ENCODE data around the gene PLXNA4.
"Not testable (repeated sequence)": the region's sequence is repeated elsewhere in the genome, so short reads cannot be mapped to it uniquely, and the experiment has no call there.

Gene PLXNA4

GRCh38 chr7:132603220-132603833 lies 27.1 kb upstream of the PLXNA4 start:
- H3K9me3 Mint-ChIP-seq = no peaks in the 10 kb centered on the region
- peaks cover 3% of the 10 kb centered on the region for H3K27me3 Mint-ChIP-seq
- DNase-seq = no peak
- H3K27ac Mint-ChIP-seq = no peak overlapping the region
- no peaks in the 10 kb centered on the region for H3K36me3 Mint-ChIP-seq (ENCODE audit: low read depth)
- no peak for ATAC-seq
- H3K4me1 Mint-ChIP-seq = no peaks in the 10 kb centered on the region
- H3K4me3 Mint-ChIP-seq = no peak overlapping the region

GRCh38 chr7:132601783-132602182 lies 25.5 kb upstream of the PLXNA4 start:
- H3K9me3 Mint-ChIP-seq = no peaks in the 10 kb centered on the region
- no peaks in the 10 kb centered on the region for H3K36me3 Mint-ChIP-seq (ENCODE audit: low read depth)
- ATAC-seq (no peak), DNase-seq (no peak)
- H3K27me3 Mint-ChIP-seq = peaks cover 3% of the 10 kb centered on the region
- H3K4me1 Mint-ChIP-seq = no peaks in the 10 kb centered on the region
- no peak overlapping the region for H3K4me3 Mint-ChIP-seq
- no peak overlapping the region for H3K27ac Mint-ChIP-seq

DNA sequence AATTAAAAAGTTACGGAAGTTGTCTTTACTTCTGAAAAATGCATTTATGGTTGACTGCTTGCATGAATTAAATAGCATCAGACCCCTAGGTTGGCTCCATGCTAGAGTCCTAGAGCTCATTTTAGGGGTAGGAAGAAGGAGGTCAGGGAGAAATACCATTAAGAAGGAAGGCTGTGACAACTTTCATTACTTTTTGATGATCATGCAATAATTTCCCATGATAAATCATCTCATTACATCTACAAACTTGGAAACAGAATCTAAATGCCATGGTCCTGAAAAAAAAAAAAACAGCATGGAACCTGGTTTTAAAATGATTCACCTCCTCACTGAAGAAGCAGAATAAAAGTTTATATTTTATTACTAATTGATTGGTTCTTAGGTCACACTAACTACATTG lies 20.3 kb upstream of the PLXNA4 start:
- H3K27ac Mint-ChIP-seq = no peak overlapping the region
- no peaks in the 10 kb centered on the region for H3K27me3 Mint-ChIP-seq
- no peak for DNase-seq
- no peaks in the 10 kb centered on the region for H3K4me1 Mint-ChIP-seq
- ATAC-seq = no peak
- no peaks in the 10 kb centered on the region for H3K36me3 Mint-ChIP-seq (ENCODE audit: low read depth)
- H3K9me3 Mint-ChIP-seq = no peaks in the 10 kb centered on the region
- H3K4me3 Mint-ChIP-seq = no peak overlapping the region

DNA sequence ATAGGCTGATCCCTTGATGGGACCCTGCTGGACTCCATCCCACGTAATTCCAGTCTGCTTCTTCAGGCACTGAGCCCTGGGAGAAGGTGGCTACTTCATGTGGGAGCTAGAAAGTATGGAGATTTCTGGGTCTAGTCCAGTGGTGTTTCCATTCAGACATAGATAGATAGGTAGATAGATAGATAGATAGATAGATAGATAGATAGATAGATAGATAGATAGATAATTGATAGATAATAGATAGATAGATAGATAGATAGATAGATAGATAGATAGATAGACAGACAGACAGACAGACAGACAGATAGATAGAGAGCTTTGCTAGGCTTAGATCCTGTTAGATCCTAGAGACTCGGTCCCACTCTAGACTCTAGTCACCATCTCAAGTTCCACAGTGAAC lies 18.5 kb upstream of the PLXNA4 start:
- H3K27me3 Mint-ChIP-seq; H3K27ac Mint-ChIP-seq; ATAC-seq; H3K4me3 Mint-ChIP-seq; H3K36me3 Mint-ChIP-seq (ENCODE audit: low read depth); H3K9me3 Mint-ChIP-seq; DNase-seq; H3K4me1 Mint-ChIP-seq: not testable (repeated sequence)

DNA sequence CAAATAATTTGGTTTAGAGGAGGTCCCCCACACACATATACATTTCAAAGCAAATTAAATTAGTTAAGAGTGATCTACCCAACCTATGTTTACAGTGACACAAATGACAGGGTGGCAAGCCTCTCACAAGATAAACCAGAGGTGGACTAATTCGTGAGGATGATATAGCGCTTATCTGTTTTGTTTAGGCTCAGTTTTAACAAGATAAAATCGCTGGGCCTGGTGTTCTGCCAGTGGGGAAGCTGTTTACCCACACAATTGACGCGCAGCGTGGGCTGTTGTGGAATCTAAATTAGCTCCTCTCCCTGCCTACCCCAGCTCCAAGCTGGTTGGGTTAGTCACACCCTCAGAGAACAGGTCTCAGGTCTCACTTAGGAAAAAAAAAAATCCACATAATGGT lies 16.7 kb upstream of the PLXNA4 start:
- Mint-ChIP-seq H3K27ac (no peak overlapping the region), H3K4me3 (no peak overlapping the region), H3K9me3 (no peaks in the 10 kb centered on the region), H3K4me1 (no peaks in the 10 kb centered on the region), H3K27me3 (peaks cover under 1% of the 10 kb centered on the region), H3K36me3 (ENCODE audit: low read depth) (no peaks in the 10 kb centered on the region)
- DNase-seq (no peak), ATAC-seq (no peak)

DNA sequence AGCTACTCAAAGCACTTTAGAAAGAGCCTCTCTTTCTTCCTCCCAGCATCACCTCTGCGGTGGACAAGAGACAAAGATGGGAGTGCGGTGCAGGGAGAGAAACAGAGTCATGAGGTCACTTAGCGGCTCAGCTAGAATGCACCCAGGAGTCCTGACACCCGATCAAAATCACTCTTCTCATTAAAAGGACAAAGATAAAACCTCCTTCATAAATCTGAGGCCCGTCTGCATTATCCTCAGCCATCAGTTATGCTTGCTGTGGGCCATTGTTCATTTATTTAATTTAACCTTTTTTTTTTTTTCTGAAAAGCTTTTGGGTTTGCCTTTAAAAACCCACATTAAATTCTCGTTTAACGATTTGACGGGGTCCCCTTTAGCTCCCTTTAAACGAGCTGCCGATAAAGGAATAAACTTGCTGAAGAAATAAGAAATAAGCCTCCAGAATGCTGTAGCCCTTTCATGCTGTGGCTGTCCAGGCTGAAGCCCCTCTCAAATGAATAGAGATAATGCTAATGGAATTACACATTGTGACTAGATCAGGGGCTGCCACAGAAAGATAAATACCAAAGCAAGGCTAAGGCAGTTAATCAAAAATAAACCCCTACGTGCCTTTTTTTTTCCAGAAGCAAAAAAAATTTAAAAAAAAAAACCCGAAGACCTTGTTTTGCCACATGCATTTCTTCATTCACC lies 16.1 kb upstream of the PLXNA4 start:
- Mint-ChIP-seq H3K9me3 (no peaks in the 10 kb centered on the region), H3K27ac (no peak overlapping the region)
- ATAC-seq = no peak

DNA sequence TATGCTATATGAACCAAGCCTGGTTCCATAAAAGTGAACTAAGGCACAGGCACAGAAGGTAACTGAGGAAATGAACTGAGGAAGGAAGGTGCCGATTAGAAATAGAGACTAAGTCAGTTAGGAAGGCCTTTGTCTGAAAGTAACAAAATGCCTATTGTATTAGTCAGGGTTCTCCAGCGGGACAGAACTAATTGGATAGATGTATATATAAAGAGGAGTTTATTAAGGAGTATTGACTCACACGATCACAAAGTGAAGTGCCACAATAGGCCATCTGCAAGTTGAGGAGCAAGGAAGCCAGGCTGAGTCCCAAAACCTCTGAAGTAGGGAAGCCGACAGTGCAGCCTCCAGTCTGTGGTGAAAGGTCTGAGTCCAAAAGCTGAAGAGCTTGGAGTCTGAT lies 13.9 kb upstream of the PLXNA4 start:
- H3K36me3 Mint-ChIP-seq (ENCODE audit: low read depth) = no peaks in the 10 kb centered on the region
- ATAC-seq (no peak), DNase-seq (no peak)
- H3K4me3 Mint-ChIP-seq = no peak overlapping the region
- peaks cover 2% of the 10 kb centered on the region for H3K27me3 Mint-ChIP-seq
- H3K4me1 Mint-ChIP-seq = no peaks in the 10 kb centered on the region
- no peaks in the 10 kb centered on the region for H3K9me3 Mint-ChIP-seq
- H3K27ac Mint-ChIP-seq = no peak overlapping the region

More for the DNA sequence above, 16.1 kb upstream of the PLXNA4 start:
- Mint-ChIP-seq H3K27me3 (peaks cover 2% of the 10 kb centered on the region), H3K4me1 (no peaks in the 10 kb centered on the region), H3K36me3 (ENCODE audit: low read depth) (no peaks in the 10 kb centered on the region), H3K4me3 (no peak overlapping the region)
- DNase-seq = no peak

- no peaks in the 10 kb centered on the region for H3K9me3 Mint-ChIP-seq
- H3K36me3 Mint-ChIP-seq (ENCODE audit: low read depth) = no peaks in the 10 kb centered on the region
- no peaks in the 10 kb centered on the region for H3K4me1 Mint-ChIP-seq
- no peak for ATAC-seq
- peaks cover 5% of the 10 kb centered on the region for H3K27me3 Mint-ChIP-seq
- no peak overlapping the region for H3K27ac Mint-ChIP-seq
- DNase-seq = no peak
- H3K4me3 Mint-ChIP-seq = no peak overlapping the region
Measured at GRCh38 chr7:132588596-132588995, 12.3 kb upstream of the PLXNA4 start.

- Mint-ChIP-seq H3K4me1 (no peaks in the 10 kb centered on the region), H3K27me3 (peaks cover 8% of the 10 kb centered on the region), H3K36me3 (ENCODE audit: low read depth) (no peaks in the 10 kb centered on the region), H3K4me3 (no peak overlapping the region), H3K27ac (no peak overlapping the region), H3K9me3 (no peaks in the 10 kb centered on the region)
- DNase-seq = no peak
- ATAC-seq = no peak
Measured at GRCh38 chr7:132584796-132585494, 8.7 kb upstream of the PLXNA4 start.

DNA sequence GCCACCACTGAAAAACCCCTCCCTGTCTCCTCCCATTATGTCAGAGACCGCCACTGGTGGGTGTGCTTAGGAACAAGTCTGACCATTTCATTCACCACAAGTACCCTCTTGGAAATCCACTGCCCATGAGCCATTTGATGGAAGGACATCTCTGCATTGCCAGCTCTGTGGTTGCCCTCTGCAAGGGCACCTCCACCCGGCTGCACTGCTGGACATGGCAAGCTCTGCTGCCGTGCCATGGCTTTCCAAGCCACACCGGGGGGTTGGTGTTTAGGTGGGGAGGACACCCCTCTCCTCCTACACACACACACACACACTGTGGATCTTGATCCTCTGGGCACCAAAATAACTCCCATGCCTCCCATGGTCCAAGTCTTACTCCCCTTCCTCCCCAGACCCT lies 5.2 kb upstream of the PLXNA4 start:
- ATAC-seq = no peak
- no peaks in the 10 kb centered on the region for H3K36me3 Mint-ChIP-seq (ENCODE audit: low read depth)
- no peak for DNase-seq
- no peak overlapping the region for H3K27ac Mint-ChIP-seq
- H3K9me3 Mint-ChIP-seq = no peaks in the 10 kb centered on the region
- H3K4me3 Mint-ChIP-seq = no peak overlapping the region
- peaks cover 22% of the 10 kb centered on the region for H3K27me3 Mint-ChIP-seq
- H3K4me1 Mint-ChIP-seq = peaks cover 4% of the 10 kb centered on the region

DNA sequence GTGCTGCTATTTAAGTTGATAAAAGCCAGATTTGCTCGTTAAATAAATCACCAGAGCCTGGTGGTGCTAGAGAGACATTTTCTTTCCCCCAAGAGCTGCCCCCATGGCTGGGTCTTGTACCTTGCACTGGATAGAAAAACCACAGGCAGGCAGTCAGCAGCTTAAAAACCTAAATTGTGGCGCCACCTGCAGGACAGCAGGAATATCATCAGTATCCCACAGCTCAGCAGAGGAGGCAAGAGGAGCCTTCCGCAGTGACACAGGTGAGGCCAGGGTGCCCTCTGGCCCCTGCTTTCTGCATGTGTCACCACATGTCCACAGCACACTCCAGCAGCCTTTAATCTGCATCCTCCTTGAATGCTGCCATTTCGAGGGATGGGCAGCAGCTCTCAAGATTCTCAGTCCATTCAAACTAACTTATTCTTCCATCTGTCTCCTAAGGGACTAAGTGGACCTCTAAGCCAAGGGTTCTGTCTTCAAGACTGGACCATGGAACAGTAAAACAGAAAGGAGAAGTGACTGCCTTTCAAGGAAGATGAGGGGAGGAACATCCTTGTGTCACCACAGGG lies 4.5 kb upstream of the PLXNA4 start:
- Mint-ChIP-seq H3K4me1 (peaks cover 4% of the 10 kb centered on the region), H3K27me3 (peaks cover 24% of the 10 kb centered on the region)

DNA sequence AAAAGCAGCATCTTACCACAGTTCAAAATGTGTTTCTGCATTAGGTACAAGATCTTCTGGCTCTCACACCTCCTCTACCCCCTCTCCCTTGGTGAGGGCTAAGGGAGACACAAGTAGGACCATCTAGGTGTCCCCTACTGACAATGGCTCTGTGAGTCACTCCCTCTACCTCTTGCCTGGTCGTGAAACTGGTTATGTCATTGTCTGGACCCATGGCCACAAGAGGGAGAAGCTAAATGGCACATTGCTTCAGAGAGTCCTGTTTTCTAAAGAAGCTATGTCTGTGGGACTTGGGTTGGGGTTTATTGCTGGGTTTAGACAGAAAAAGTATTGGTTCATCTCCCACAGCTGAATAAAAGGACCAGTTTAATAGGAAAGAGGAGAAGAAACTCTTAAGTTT lies 4.0 kb upstream of the PLXNA4 start:
- no peak for ATAC-seq
- H3K4me1 Mint-ChIP-seq = peaks cover 5% of the 10 kb centered on the region
- H3K36me3 Mint-ChIP-seq (ENCODE audit: low read depth) = no peaks in the 10 kb centered on the region
- H3K9me3 Mint-ChIP-seq = no peaks in the 10 kb centered on the region
- no peak for DNase-seq
- H3K27me3 Mint-ChIP-seq = peaks cover 29% of the 10 kb centered on the region
- H3K27ac Mint-ChIP-seq = no peak overlapping the region
- H3K4me3 Mint-ChIP-seq = no peak overlapping the region

More for the DNA sequence above, 4.5 kb upstream of the PLXNA4 start:
- no peak overlapping the region for H3K4me3 Mint-ChIP-seq
- H3K36me3 Mint-ChIP-seq (ENCODE audit: low read depth) = no peaks in the 10 kb centered on the region
- no peaks in the 10 kb centered on the region for H3K9me3 Mint-ChIP-seq
- no peak overlapping the region for H3K27ac Mint-ChIP-seq
- DNase-seq (peak; percentile 73), ATAC-seq (peak; percentile 65)

GRCh38 chr7:132579260-132579899 lies 3.1 kb upstream of the PLXNA4 start:
- no peaks in the 10 kb centered on the region for H3K36me3 Mint-ChIP-seq (ENCODE audit: low read depth)
- peaks cover 10% of the 10 kb centered on the region for H3K4me1 Mint-ChIP-seq
- no peak overlapping the region for H3K27ac Mint-ChIP-seq
- DNase-seq (no peak), ATAC-seq (no peak)
- no peaks in the 10 kb centered on the region for H3K9me3 Mint-ChIP-seq
- H3K4me3 Mint-ChIP-seq = no peak overlapping the region
- H3K27me3 Mint-ChIP-seq = peaks cover 34% of the 10 kb centered on the region

- no peaks in the 10 kb centered on the region for H3K36me3 Mint-ChIP-seq (ENCODE audit: low read depth)
- ATAC-seq (no peak), DNase-seq (no peak)
- H3K27me3 Mint-ChIP-seq = peaks cover 38% of the 10 kb centered on the region
- no peaks in the 10 kb centered on the region for H3K9me3 Mint-ChIP-seq
- no peak overlapping the region for H3K4me3 Mint-ChIP-seq
- H3K4me1 Mint-ChIP-seq = peaks cover 12% of the 10 kb centered on the region
- no peak overlapping the region for H3K27ac Mint-ChIP-seq
Measured at GRCh38 chr7:132578826-132579225, 2.6 kb upstream of the PLXNA4 start.

GRCh38 chr7:132578050-132578370 lies 1.7 kb upstream of the PLXNA4 start:
- H3K36me3 Mint-ChIP-seq (ENCODE audit: low read depth) = no peaks in the 10 kb centered on the region
- peaks cover 46% of the 10 kb centered on the region for H3K27me3 Mint-ChIP-seq
- peak overlapping the region; percentile 32 for H3K4me3 Mint-ChIP-seq
- H3K9me3 Mint-ChIP-seq = no peaks in the 10 kb centered on the region
- ATAC-seq (no peak), DNase-seq (no peak)
- no peak overlapping the region for H3K27ac Mint-ChIP-seq
- H3K4me1 Mint-ChIP-seq = peaks cover 15% of the 10 kb centered on the region
